Neural crest cell (in vitro differentiated cells): Measurements from ENCODE around the gene SMCO2. TPM values are rescaled to one million over a fixed set of nuclear protein-coding genes. Genes with fewer than 3 reads are reported as not detected.

Experiments
- DNase-seq: peaks from one replicate; pipeline ENCODE4 v3.0.0; 2021; ENCODE audit warnings: low read depth, mixed read lengths, low spot score
- H3K27ac Mint-ChIP-seq: one replicate; pipeline ENCODE4 v1.8.0; 2021; ENCODE audit warnings: mild to moderate bottlenecking, mixed read lengths; ENCODE audit not compliant: unreplicated experiment
- H3K27me3 Mint-ChIP-seq: 2 replicates; pipeline ENCODE4 v1.8.0; 2021; ENCODE audit warnings: low read depth, mild to moderate bottlenecking, mixed read lengths
- H3K36me3 Mint-ChIP-seq: 2 replicates; pipeline ENCODE4 v1.8.0; 2021; ENCODE audit warnings: low read depth, mild to moderate bottlenecking, mixed read lengths
- H3K4me1 Mint-ChIP-seq: 2 replicates; pipeline ENCODE4 v1.8.0; 2021; ENCODE audit warnings: mixed read lengths
- H3K4me3 Mint-ChIP-seq: one replicate; pipeline ENCODE4 v1.8.0; 2021; ENCODE audit warnings: mild to moderate bottlenecking, mixed read lengths
- H3K9me3 Mint-ChIP-seq: 2 replicates; pipeline ENCODE4 v1.8.0; 2021; ENCODE audit warnings: mixed read lengths
- CTCF ChIP-seq: fragments of 200-600 bp; sonication (generic); conservative IDR thresholded peaks from 2 replicates; pipeline ENCODE4 v1.5.0; 2021; ENCODE audit warnings: antibody characterized with exemption, mild to moderate bottlenecking
- long read RNA-seq: library from polyadenylated mRNA; unstranded; transcript quantifications from one replicate; pipeline ENCODE4 v2.0.0, GENCODE V29; 2020
- total RNA-seq: library from RNA; stranded (reverse); gene quantifications from 2 replicates; pipeline ENCODE4 v1.2.1, GENCODE V29; 2021

The SMCO2 gene
- total RNA-seq: not detected in 2 replicates
- long read RNA-seq: 0 reads

- Mint-ChIP-seq H3K4me1 (no peaks in the 10 kb centered on the region), H3K27me3 (no peaks in the 10 kb centered on the region), H3K4me3 (no peak within 1 kb of the TSS), H3K27ac (peak within 1 kb of the TSS; percentile 38), H3K9me3 (peaks cover 5% of the 10 kb centered on the region), H3K36me3 (no peaks in the 10 kb centered on the region)
- no peak for TF ChIP-seq CTCF
- no peak for DNase-seq
Measured at GRCh38 chr12:27446436-27446835, at the start of gene SMCO2. Gene SMCO2 (plus strand): TSS chr12:27446736. CDS start chr12:27470632, 23,896 bp downstream.

GRCh38 chr12:27398466-27398865 lies 48.1 kb upstream of the SMCO2 start:
- no peaks in the 10 kb centered on the region for H3K36me3 Mint-ChIP-seq

GRCh38 chr12:27399074-27399473 lies 47.5 kb upstream of the SMCO2 start:
- Mint-ChIP-seq H3K27me3 (no peaks in the 10 kb centered on the region), H3K27ac (no peak overlapping the region), H3K4me3 (no peak overlapping the region), H3K36me3 (no peaks in the 10 kb centered on the region), H3K9me3 (no peaks in the 10 kb centered on the region), H3K4me1 (no peaks in the 10 kb centered on the region)
- TF ChIP-seq CTCF: no peak
- DNase-seq: no peak

More at GRCh38 chr12:27398466-27398865, 48.1 kb upstream of the SMCO2 start:
- Mint-ChIP-seq H3K27me3 (no peaks in the 10 kb centered on the region), H3K4me1 (no peaks in the 10 kb centered on the region), H3K9me3 (no peaks in the 10 kb centered on the region), H3K4me3 (no peak overlapping the region), H3K27ac (no peak overlapping the region)
- TF ChIP-seq CTCF: no peak
- no peak for DNase-seq

GRCh38 chr12:27400856-27401354 lies 45.6 kb upstream of the SMCO2 start:
- no peaks in the 10 kb centered on the region for H3K9me3 Mint-ChIP-seq
- no peaks in the 10 kb centered on the region for H3K4me1 Mint-ChIP-seq
- no peaks in the 10 kb centered on the region for H3K27me3 Mint-ChIP-seq
- no peak overlapping the region for H3K4me3 Mint-ChIP-seq
- no peak for TF ChIP-seq CTCF
- DNase-seq: no peak
- H3K27ac Mint-ChIP-seq: no peak overlapping the region
- peaks cover 13% of the 10 kb centered on the region for H3K36me3 Mint-ChIP-seq

- no peak for TF ChIP-seq CTCF
- Mint-ChIP-seq H3K4me1 (no peaks in the 10 kb centered on the region), H3K9me3 (peaks cover 6% of the 10 kb centered on the region), H3K36me3 (peaks cover 12% of the 10 kb centered on the region), H3K27ac (no peak overlapping the region), H3K4me3 (no peak overlapping the region), H3K27me3 (no peaks in the 10 kb centered on the region)
- DNase-seq: no peak
Measured at GRCh38 chr12:27412047-27412446, 34.5 kb upstream of the SMCO2 start.

- Mint-ChIP-seq H3K36me3 (peaks cover 5% of the 10 kb centered on the region), H3K27me3 (no peaks in the 10 kb centered on the region), H3K4me3 (no peak overlapping the region), H3K27ac (no peak overlapping the region), H3K4me1 (no peaks in the 10 kb centered on the region), H3K9me3 (no peaks in the 10 kb centered on the region)
- no peak for TF ChIP-seq CTCF
- DNase-seq: no peak
Measured at GRCh38 chr12:27422697-27423096, 23.8 kb upstream of the SMCO2 start.
